Immature natural killer cell (primary cell): ENCODE data around the gene ROS1. TPM values are rescaled to one million over a fixed set of nuclear protein-coding genes. Genes with fewer than 3 reads are reported as not detected.
"Not testable (repeated sequence)": the region's sequence is repeated elsewhere in the genome, so short reads cannot be mapped to it uniquely, and the experiment has no call there.

Source experiments
- DNase-seq, 3 donors: peaks; one replicate each; pipeline ENCODE4 v3.0.0; 2022; ENCODE audit warnings: mixed read lengths in 1 of 3
- H3K27ac Mint-ChIP-seq, 6 donors: one replicate each; pipeline ENCODE4 v1.8.0; 2020; ENCODE audit warnings: mixed read lengths in 6 of 6, mild to moderate bottlenecking in 5 of 6, inconsistent platforms in 4 of 6, moderate library complexity in 3 of 6
- H3K27me3 Mint-ChIP-seq, 3 donors: one replicate each; pipeline ENCODE4 v1.8.0; 2020 to 2021; ENCODE audit warnings: low read depth in 3 of 3, mild to moderate bottlenecking in 3 of 3, mixed read lengths in 3 of 3, moderate library complexity in 3 of 3, inconsistent platforms in 1 of 3
- H3K36me3 Mint-ChIP-seq, 3 donors: one replicate each; pipeline ENCODE4 v1.8.0; 2020; ENCODE audit warnings: mixed read lengths in 3 of 3, inconsistent platforms in 2 of 3, mild to moderate bottlenecking in 2 of 3
- H3K4me1 Mint-ChIP-seq, 2 donors: one replicate each; pipeline ENCODE4 v1.8.0; 2020; ENCODE audit warnings: inconsistent platforms in 2 of 2, mild to moderate bottlenecking in 2 of 2, mixed read lengths in 2 of 2, moderate library complexity in 1 of 2
- H3K4me3 Mint-ChIP-seq, 5 donors: one replicate each; pipeline ENCODE4 v1.8.0; 2020; ENCODE audit warnings: mild to moderate bottlenecking in 5 of 5, mixed read lengths in 5 of 5, inconsistent platforms in 3 of 5, moderate library complexity in 3 of 5
- H3K9me3 Mint-ChIP-seq, 6 donors: one replicate each; pipeline ENCODE4 v1.8.0; 2020; ENCODE audit warnings: mild to moderate bottlenecking in 6 of 6, mixed read lengths in 6 of 6, inconsistent platforms in 4 of 6, moderate library complexity in 3 of 6
- polyA plus RNA-seq, 3 donors: library from polyadenylated mRNA; unstranded; fragments of 300-500 nt; fragmentation: Illumina TruSeq; gene quantifications; one replicate each; pipeline ENCODE4 v1.2.3, GENCODE V29; 2021

ROS1 gene
- not detected for polyA plus RNA-seq

DNA sequence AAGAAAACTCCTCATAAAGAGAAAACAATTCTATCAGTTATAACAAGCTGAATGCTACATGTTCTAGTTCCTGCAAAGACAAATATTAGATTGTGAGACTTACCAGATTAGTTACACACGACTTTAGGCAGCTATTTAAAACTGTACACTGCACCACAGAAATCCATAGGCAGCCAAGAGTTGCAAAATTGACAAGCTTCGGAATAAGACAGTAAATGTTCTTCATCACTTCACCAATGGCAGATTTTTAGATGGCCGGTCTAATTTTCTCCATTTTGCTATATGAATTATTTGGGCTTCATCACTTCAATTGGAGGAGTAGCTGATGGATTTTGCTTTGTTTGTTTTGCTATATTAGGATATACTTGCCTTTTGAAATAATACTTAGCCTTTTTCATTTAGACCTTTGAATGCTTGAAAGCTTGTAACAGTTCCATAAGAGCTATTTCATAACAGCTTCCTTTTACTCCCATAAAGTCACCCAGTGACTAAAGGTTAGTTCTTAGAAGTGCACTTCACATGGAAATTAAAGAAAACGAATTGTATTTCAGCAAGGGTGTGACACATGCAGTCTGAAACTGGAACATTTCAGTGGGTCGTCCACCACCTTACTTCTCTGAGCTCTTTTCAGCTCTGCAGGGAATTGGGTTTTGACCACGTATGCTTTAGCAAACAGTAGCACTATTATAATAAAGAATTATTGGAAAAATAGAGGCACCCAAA, at the start of gene ROS1:
Gene ROS1, minus strand, starts transcription at position 512 of the 723 bp plus-strand sequence. Its CDS starts 286 bp downstream, at position 226.
- Mint-ChIP-seq H3K36me3 (no peaks in the 10 kb centered on the region), H3K27me3 (peaks cover 3 to 15% (median 8%) of the 10 kb centered on the region in 3 donors), H3K4me3 (no peak within 1 kb of the TSS), H3K9me3 (no peaks in the 10 kb centered on the region), H3K27ac (no peak within 1 kb of the TSS), H3K4me1 (no peaks in the 10 kb centered on the region)
- no peak for DNase-seq

GRCh38 chr6:117473401-117473800, 47.7 kb upstream of the ROS1 start:
- H3K4me1 Mint-ChIP-seq: peaks cover 19 to 20% of the 10 kb centered on the region in 2 donors
- no peaks in the 10 kb centered on the region for H3K9me3 Mint-ChIP-seq
- no peaks in the 10 kb centered on the region for H3K36me3 Mint-ChIP-seq
- H3K4me3 Mint-ChIP-seq: no peak overlapping the region
- no peak for DNase-seq
- H3K27me3 Mint-ChIP-seq: peaks cover 0 to 10% (median 6%) of the 10 kb centered on the region in 3 donors
- H3K27ac Mint-ChIP-seq: no peak overlapping the region

DNA sequence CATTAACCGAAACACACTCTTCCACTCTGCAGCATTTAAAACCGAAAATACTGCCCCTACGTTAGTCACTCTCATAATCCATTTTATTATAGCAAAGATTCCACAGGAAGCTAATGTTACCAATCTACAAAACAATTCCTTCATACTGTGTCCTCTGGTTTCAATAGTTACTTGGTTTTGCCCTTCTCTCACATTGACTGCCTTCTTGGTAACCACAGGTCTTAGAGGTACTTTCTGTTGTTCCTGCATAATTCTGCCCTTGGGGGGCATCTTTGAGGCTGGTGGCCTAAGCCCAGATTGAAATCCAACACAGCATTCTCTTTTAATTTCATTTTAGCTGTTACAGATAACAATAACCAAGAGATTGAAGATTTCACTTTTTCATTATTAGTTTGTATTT, 46.9 kb upstream of the ROS1 start:
- H3K27me3 Mint-ChIP-seq: peaks cover 0 to 10% (median 6%) of the 10 kb centered on the region in 3 donors
- no peak for DNase-seq
- no peaks in the 10 kb centered on the region for H3K9me3 Mint-ChIP-seq
- no peak overlapping the region for H3K4me3 Mint-ChIP-seq
- H3K36me3 Mint-ChIP-seq: no peaks in the 10 kb centered on the region
- no peak overlapping the region for H3K27ac Mint-ChIP-seq
- peaks cover 19 to 21% of the 10 kb centered on the region in 2 donors for H3K4me1 Mint-ChIP-seq

- peaks cover 33 to 48% of the 10 kb centered on the region in 2 donors for H3K4me1 Mint-ChIP-seq
- H3K27me3 Mint-ChIP-seq: peaks cover 0 to 11% (median 9%) of the 10 kb centered on the region in 3 donors
Observed at GRCh38 chr6:117469791-117470190, 44.0 kb upstream of the ROS1 start.

DNA sequence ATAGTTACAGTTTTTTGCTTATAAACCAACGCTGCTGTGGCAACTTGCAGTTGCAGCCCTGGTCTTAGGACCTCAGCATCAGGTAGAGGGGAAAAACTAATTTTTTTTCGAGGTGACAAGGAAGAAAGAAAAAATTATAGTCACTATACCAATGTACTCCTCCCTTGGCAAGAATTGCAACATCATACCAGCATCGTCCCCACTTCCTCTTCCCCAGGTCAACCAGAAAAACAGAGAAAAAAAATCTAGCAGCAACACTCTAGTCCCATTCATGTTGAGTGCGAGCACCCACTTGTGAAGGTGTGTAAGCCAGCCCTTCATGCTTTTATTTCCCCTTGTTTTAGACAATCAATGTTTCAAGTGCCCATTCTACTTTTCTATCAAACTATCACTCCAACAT, 43.6 kb upstream of the ROS1 start:
- Mint-ChIP-seq H3K9me3 (no peaks in the 10 kb centered on the region), H3K27ac (peak overlapping the region in 5 of 6 donors; percentile 4 to 83 (median 33)), H3K4me1 (peaks cover 37 to 53% of the 10 kb centered on the region in 2 donors), H3K27me3 (peaks cover 0 to 11% (median 9%) of the 10 kb centered on the region in 3 donors), H3K4me3 (peak overlapping the region; percentile 25 to 67 (median 36)), H3K36me3 (no peaks in the 10 kb centered on the region)
- DNase-seq: peak; percentile 42 to 55 (median 53)

More at GRCh38 chr6:117469791-117470190, 44.0 kb upstream of the ROS1 start:
- H3K36me3 Mint-ChIP-seq: no peaks in the 10 kb centered on the region
- DNase-seq: no peak
- peak overlapping the region; percentile 25 to 67 (median 36) for H3K4me3 Mint-ChIP-seq
- peak overlapping the region in 5 of 6 donors; percentile 4 to 83 (median 33) for H3K27ac Mint-ChIP-seq
- H3K9me3 Mint-ChIP-seq: no peaks in the 10 kb centered on the region

DNA sequence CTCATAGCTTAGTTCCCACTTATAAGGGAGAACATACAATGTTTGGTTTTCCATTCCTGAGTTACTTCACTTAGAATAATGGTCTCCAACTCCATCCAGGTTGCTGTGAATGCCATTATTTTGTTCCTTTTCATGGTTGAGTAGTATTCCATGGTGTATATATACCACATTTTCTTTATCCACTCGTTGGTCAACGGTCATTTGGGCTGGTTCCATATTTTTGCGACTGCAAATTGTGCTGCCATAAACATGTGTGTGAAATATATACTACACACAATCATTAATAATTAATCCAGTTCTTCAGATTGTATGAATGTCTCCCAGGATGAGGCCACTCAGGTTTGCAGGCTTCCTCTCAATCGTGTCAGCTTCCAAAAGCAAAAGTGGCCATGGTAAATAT, 42.8 kb upstream of the ROS1 start:
- not testable (repeated sequence) for H3K9me3 Mint-ChIP-seq, H3K36me3 Mint-ChIP-seq, H3K27ac Mint-ChIP-seq, H3K27me3 Mint-ChIP-seq, H3K4me3 Mint-ChIP-seq, DNase-seq
- H3K4me1 Mint-ChIP-seq: peaks cover 45 to 61% of the 10 kb centered on the region in 2 donors

DNA sequence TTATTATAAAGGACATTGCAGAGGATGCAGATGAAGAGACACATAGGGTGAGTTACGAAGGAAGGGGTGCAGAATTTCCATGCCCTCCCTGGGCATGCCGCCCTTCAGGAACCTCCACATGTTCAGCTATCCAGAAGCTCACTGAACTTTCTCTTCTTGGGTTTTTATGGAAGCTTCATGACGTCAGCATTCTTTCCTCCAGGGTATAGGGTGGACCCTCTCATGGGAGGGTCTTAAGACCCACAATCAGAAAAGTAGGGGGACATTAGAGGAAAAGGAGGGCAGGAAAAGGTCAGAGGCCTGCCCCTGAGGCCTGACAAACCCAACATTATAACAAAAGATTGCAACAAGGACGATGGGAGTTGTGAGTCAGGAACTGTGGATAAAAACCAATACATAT, 42.1 kb upstream of the ROS1 start:
- peaks cover 0 to 6% (median 6%) of the 10 kb centered on the region in 3 donors for H3K27me3 Mint-ChIP-seq
- H3K4me3 Mint-ChIP-seq: no peak overlapping the region
- H3K27ac Mint-ChIP-seq: peak overlapping the region in 1 of 6 donors; percentile 15
- DNase-seq: no peak
- H3K36me3 Mint-ChIP-seq: no peaks in the 10 kb centered on the region
- no peaks in the 10 kb centered on the region for H3K9me3 Mint-ChIP-seq
- H3K4me1 Mint-ChIP-seq: peaks cover 46 to 64% of the 10 kb centered on the region in 2 donors

DNA sequence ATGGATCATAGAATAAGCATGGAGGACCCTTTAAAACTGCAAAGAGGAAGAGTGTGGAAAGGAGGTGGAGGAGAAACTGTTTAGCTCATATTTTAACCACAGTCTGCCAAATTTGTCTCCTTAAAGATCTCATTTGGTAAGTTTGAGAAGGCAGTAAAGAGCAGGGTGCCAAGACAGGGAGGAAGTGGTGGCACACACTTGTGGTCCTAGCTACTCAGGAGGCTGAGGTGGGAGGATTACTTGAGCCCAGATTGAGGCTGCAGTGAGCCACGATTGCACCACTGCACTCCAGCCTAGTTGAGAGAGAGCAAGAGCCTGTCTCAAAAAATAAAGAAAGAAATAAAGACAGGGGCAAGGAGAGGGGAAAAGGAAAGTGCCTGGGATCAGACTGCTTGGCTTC, 39.9 kb upstream of the ROS1 start:
- Mint-ChIP-seq H3K9me3 (no peaks in the 10 kb centered on the region), H3K4me3 (peak overlapping the region in 1 of 5 donors; percentile 23), H3K4me1 (peaks cover 46 to 64% of the 10 kb centered on the region in 2 donors), H3K36me3 (no peaks in the 10 kb centered on the region), H3K27ac (peak overlapping the region in 3 of 6 donors; percentile 4 to 9 (median 6)), H3K27me3 (peaks cover 0 to 7% (median 2%) of the 10 kb centered on the region in 3 donors)
- peak in 1 of 3 donors; percentile 19 for DNase-seq

GRCh38 chr6:117464700-117465099, 39.0 kb upstream of the ROS1 start:
- Mint-ChIP-seq H3K4me1 (peaks cover 40 to 66% of the 10 kb centered on the region in 2 donors), H3K27me3 (peaks cover 0 to 7% (median 2%) of the 10 kb centered on the region in 3 donors), H3K36me3 (no peaks in the 10 kb centered on the region), H3K4me3 (no peak overlapping the region), H3K9me3 (no peaks in the 10 kb centered on the region), H3K27ac (peak overlapping the region in 1 of 6 donors; percentile 29)
- DNase-seq: no peak

DNA sequence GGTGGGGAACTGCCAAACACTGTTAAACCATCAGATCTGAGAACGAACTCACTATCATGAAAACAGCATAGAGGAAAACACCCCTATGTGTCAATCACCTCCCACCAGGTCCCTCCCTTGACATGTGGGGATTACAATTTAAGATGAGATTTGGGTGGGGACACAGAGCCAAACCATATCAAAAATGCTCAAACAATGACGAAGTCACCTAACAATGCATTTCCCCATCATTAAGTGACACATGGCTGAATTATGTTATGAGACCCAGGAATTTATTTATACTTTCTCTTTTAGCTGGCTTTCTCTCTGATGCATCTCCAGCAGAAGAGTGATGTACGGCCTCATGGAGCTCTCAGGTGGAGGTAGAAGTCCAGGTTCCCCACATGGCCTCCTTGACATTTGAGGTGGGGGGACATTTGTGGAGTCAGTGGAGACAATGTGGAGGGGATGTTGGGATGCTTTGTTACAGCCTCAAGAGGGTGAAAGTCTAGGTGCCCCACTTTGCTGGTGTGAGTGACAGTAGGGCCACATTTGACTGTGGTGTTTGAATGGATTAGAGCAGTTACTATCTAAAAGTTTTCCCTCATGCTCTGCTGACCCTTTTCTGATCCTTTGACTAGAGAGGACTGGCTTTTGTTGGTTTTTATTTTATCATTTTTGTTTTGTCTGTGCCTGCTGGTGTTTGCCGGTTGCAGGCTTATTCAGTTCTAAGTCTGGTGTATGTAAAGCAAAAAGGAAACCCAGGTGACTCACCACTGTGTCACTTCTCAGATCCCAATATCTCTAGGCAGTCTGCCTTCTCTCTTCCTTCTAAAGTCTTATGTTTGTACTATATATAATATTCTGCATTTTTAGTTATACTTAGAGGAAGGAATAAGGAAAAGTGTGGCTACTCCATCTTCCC, 38.3 kb upstream of the ROS1 start:
- Mint-ChIP-seq H3K4me3 (peak overlapping the region in 3 of 5 donors; percentile 7 to 31 (median 24)), H3K27me3 (peaks cover 0 to 7% (median 2%) of the 10 kb centered on the region in 3 donors), H3K4me1 (peaks cover 37 to 64% of the 10 kb centered on the region in 2 donors), H3K27ac (peak overlapping the region in 3 of 6 donors; percentile 29 to 57 (median 31)), H3K36me3 (no peaks in the 10 kb centered on the region), H3K9me3 (no peaks in the 10 kb centered on the region)
- no peak for DNase-seq

GRCh38 chr6:117459204-117459944, 33.6 kb upstream of the ROS1 start:
- Mint-ChIP-seq H3K4me1 (peaks cover 13 to 25% of the 10 kb centered on the region in 2 donors), H3K4me3 (peak overlapping the region in 2 of 5 donors; percentile 2 to 7), H3K9me3 (no peaks in the 10 kb centered on the region), H3K27me3 (peaks cover 0 to 5% (median 4%) of the 10 kb centered on the region in 3 donors), H3K36me3 (no peaks in the 10 kb centered on the region), H3K27ac (no peak overlapping the region)
- peak in 1 of 3 donors; percentile 24 for DNase-seq

DNA sequence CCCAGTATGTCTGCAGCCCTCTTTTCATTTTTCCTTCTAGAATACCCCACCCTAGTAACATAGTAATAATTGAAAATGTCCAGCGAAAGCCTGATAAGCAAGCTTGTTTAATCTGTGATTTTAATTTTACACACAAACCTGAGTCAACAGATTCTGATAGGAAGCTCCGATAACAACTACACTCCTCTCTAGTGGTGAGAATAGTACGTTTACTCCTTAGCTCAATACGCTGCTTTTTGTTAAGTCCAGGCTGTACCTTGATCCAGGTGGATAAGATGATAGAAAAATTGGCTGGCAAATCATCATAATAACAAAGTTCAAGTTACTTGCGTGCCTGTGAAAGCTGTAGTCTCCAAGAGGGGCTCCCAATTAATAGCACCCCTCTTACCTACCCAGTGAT, 31.3 kb upstream of the ROS1 start:
- H3K27me3 Mint-ChIP-seq: peaks cover 0 to 4% (median 1%) of the 10 kb centered on the region in 3 donors
- no peaks in the 10 kb centered on the region for H3K9me3 Mint-ChIP-seq
- H3K36me3 Mint-ChIP-seq: no peaks in the 10 kb centered on the region
- DNase-seq: no peak
- no peak overlapping the region for H3K27ac Mint-ChIP-seq
- H3K4me3 Mint-ChIP-seq: no peak overlapping the region
- peaks cover 3 to 14% of the 10 kb centered on the region in 2 donors for H3K4me1 Mint-ChIP-seq

- DNase-seq: no peak
- Mint-ChIP-seq H3K9me3 (no peaks in the 10 kb centered on the region), H3K27ac (no peak overlapping the region), H3K36me3 (no peaks in the 10 kb centered on the region), H3K4me1 (peaks cover 3 to 14% of the 10 kb centered on the region in 2 donors), H3K27me3 (peaks cover 0 to 4% (median 1%) of the 10 kb centered on the region in 3 donors), H3K4me3 (no peak overlapping the region)
Observed at GRCh38 chr6:117456250-117456649, 30.5 kb upstream of the ROS1 start.
